T follicular helper cell (primary cell): Measurements from ENCODE around the gene LRRC45.
A peak's percentile ranks its signal among the peaks of the same experiment; 100 is the strongest.
"Not testable (repeated sequence)": the region's sequence is repeated elsewhere in the genome, so short reads cannot be mapped to it uniquely, and the experiment has no call there.

Experiments
- DNase-seq: peaks from one replicate; pipeline ENCODE4 v3.0.0-alpha.2; 2020; ENCODE audit warnings: low read depth

The LRRC45 gene

DNA sequence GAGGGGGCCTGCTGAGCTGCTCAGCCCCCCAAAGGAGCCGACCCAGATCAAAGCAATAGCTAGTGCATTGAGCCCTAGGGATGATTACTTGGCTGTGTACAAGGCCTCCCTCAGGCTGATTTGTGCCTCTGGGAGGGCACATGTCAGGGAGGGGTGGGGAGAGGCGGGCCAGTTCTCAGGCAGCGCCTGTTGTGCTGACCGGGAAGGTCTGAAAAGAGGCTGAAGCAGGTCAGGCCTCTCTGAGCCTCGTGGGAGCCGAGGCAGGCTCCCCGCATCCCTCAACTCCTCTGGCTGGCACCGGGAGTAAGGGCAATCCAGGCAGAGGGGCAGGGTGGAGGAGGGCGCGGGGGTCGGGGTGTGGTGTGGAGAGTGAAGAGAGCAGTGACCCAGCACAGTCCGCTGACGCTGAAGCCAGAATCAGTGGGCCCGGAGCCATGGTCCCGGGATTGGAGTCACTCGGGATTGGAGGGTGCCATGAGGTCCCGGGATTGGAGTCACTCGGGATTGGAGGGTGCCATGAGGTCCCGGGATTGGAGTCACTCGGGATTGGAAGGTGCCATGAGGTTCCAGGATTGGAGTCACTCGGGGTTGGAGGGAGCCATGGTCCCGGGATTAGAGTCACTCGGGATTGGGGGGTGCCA, 11.4 kb downstream of the LRRC45 start:
- DNase-seq, result no peak

- no peak for DNase-seq
Observed at GRCh38 chr17:82035488-82035887, 12.4 kb downstream of the LRRC45 start.

GRCh38 chr17:82035956-82036633, 13.0 kb downstream of the LRRC45 start:
- no peak for DNase-seq

DNA sequence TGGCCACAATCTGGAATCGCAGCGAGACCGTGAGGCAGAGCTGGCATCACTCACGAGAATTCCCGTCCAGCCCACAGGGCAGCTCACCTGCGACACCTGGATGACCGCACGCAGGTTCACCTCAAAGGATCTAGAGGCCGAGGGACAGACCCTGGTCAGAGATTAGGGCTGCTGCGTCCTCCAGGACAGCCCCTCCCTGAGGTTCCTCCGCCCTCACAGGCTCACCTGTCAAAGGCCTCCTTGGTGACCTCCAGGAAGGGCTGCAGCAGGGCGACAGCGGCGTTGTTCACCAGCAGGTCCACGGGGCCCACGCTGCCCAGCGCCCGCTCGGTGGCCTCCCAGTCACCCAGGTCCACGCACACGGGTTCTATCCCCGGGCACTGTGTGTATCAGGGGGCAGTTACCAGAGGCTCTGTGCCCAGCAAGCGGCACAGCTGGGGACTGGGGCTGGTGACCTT, 13.6 kb downstream of the LRRC45 start:
- DNase-seq, result no peak

DNA sequence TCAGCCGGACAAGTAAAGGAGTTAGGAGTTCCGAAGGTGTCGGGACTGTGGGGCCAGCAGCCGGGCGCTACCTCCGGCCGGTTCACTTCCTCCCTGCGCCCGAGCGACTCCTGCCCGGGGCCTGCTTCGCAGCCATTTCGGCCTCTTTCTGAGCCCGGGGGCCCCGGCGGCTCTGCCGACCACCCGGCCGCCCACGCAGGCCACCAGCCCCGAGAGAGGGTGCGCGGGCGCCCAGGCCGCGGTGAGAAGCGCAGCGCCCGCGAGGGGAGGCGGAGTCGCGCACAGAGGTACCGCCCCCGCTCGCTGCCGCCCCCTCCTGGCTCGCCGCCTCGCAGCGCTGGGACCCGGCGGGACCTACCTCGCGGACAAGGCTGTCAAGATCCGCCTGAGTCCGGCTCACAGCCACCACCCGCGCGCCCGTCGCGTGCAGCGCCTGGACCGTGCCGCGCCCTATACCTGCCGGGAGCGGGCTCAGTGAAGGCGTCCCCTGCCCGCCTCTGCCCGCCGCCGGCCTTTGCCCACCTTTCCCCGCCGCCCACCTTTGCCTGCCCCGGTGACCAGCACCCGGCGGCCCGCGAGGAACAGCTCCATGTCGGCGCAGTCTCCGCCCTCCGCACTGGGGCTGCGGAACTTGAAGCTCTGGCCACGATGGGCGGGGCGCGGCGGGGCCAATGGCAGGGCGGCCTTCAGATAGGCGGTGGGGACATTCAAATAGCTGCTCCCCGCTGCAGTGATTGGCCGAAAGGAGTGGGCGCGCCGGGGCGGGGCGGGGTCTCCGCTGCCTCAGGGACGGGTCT, 14.2 kb downstream of the LRRC45 start, which contains the start of gene DCXR:
TSS of gene DCXR (minus strand) at position 606 of the 797 bp plus-strand sequence. CDS start at position 591, 15 bp downstream.
- DNase-seq, result peak; percentile 88

DNA sequence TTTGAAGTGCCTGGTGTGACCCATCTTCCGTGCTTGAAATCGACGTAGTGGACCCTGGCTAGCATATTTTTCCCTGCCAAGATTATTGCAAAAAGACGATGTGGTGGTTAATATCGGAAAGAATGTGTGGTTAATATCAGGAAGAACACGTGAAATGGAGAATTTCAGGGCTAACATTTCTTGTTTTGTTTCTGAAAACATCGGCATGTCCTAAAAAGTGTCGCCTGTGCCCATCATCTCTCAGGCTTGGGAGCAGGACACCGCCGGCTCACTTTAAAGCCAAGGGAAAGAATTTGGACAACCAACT, 14.7 kb downstream of the LRRC45 start:
- no peak for DNase-seq

DNA sequence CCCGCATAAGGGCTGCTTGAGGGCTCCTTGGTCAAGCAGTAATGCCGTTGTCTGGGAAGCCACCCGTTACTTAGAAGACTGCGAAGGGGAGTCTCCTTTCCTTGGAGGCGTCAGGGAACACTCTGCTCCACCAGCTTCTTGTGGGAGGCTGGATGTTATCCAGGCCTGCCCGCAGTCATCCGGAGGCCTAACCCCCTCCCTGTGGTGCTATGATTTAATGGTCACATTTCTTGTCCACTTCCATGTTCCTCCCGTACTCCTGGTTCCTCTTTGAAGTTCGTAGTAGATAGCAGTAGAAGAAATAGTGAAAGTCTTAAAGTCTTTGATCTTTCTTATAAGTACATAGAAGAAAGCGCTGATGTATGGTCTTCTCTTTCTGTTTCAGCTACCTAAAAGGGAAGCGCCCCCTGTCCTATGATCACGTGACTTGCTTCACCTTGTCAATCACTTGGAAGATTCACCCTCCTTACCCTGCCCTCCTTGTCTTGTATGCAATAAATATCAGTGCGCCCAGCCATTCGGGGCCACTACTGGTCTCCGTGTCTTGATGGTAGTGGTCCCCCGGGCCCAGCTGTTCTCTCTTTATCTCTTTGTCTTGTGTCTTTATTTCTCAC, 15.8 kb downstream of the LRRC45 start:
- DNase-seq, result not testable (repeated sequence)

- no peak for DNase-seq
Observed at GRCh38 chr17:82039695-82040299, 16.7 kb downstream of the LRRC45 start.

DNA sequence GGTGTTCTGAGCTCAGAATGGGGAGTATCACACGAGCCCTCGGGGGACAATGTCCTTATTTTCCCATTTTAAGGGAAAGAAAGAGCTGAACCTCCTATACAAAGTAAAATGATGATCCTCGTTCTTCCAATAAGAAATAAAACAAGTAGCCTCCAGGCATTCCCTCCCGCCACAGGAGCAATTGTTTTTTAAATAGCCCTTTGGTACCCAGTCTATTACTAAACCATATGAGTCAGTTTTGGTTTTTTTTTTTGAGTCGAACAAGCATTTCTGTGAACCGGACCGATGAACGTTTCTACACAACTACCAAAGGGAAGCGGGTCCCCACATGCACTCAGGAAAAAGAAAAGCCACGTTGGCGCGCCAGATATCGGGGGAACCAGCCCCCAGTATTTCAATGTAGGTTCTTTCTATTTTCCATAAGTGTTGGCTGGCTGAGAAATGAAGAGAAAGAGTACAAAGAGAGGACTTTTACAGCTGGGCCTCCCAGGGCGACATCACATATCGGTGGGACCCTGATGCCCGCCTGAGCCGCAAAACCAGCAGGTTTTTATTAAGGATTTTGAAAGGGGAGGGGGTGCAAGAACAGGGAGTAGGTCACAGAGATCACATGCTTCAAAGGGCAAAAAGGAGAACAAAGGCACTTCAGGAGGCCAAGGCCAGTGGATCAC, 18.2 kb downstream of the LRRC45 start:
- DNase-seq, result no peak

DNA sequence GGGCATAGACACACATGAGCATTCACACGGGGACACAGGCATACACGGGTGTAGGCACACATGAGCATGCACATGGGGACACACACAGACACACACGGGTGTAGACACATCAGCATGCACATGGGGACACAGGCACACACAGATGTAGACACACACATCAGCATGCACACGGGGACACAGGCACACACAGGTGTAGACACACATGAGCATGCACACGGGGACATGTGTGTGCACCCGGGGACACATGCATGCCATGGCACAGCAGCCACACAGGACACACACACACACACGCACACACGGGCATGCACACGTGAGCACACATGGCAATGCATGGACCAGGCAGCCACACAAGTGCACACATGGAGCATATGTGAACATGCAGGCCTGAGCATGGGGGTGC, 19.5 kb downstream of the LRRC45 start:
- no peak for DNase-seq

GRCh38 chr17:82043507-82043906, 20.4 kb downstream of the LRRC45 start:
- no peak for DNase-seq

DNA sequence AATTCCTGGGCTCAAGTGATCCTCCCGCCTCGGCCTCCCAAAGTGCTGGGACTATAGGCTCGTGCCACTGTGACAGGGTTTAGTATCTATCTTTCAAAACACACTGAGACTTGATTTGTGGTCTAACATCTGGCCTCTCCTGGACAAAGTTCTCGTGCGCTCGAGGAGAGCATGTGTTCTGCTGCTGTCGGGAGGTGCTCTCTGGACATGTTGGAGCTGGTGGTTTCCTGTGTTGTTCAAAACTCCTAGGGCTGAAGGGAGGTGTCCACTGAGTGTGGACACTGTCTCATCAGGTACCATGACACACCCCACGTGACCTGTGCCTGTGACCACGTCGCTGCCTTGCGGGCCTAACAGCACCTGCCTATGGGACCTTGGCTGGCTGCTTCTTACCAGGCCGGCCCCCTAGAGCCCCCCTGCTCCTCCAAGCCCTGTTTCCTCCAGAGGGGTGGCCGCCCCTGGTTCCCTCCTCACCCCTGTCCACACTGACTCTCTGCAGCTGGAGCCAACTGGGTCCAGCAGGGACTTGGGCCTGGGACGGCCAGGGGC, 22.9 kb downstream of the LRRC45 start:
- DNase-seq, result no peak

GRCh38 chr17:82046903-82047302, 23.8 kb downstream of the LRRC45 start:
- no peak for DNase-seq

GRCh38 chr17:82047379-82047778, 24.3 kb downstream of the LRRC45 start:
- no peak for DNase-seq

DNA sequence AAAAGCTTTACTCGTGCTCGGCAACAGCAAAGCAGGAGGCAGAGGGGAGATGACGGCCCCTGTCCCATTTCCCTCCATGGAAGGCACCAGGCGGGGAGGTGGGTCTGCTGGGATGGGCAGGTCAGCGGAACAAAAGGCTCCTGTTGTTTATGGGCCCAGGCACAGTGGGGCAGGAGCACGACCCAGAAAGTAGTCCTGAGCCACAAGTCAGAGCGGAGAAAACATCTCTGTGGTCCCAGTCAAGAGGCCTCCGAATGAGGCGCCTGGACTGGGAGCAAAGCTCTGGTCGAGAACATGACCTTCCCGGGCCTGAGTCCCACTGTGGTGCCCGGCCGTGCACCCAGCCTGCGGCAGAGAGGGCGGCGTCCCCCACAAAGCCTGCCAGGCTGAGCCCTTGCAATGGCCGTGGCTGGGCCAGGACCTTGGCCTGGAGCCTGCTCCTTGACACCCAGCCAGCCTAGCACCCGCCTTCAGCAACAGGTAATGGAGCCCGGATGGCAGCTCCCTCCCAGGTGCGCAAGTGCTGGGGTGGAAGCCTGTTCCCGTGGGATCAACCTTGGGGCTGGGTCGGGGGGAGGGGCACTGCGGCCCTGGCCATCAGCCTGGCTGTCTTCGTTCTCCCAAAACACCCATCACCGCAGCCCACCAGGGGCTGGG, 24.9 kb downstream of the LRRC45 start:
- DNase-seq, result no peak

DNA sequence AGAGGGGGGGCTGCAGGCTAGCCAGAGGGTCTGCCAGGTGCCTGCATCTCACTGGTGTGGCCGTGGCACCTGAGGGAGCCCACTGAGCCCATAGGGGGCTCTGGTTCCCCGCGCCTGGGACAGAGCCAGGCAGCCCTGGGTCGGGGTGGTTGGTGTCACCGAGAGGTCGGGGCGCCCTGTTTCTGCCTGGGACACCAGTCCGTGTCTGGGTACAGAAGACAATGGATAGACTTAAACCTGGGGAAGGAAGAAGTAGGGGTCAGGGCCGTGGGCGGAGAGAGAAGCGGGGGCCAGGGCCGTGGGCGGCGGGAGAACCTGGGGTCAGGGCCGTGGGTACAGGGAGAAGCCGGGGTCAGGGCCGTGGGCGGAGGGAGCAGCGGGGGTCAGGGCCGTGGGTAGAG, 25.5 kb downstream of the LRRC45 start:
- no peak for DNase-seq

DNA sequence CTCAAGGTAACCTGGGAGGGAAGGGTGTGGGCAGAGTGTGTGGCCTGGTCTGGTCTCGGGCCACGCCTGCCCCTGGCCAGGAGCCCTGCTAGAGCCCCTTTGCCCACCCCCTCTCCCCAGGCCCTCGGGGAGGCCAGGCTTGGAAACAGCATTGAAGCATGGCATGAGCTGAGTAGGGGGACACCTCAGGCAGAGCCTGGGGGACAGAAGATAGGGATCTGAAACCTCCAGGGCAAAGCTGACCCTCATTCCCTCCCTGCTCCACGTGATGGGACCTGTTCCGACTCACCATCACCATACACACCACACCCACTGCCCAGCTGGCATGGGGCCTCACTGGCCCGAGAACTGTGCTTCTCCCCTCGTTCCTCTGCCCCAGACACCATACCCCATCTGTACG, 26.0 kb downstream of the LRRC45 start:
- no peak for DNase-seq

DNA sequence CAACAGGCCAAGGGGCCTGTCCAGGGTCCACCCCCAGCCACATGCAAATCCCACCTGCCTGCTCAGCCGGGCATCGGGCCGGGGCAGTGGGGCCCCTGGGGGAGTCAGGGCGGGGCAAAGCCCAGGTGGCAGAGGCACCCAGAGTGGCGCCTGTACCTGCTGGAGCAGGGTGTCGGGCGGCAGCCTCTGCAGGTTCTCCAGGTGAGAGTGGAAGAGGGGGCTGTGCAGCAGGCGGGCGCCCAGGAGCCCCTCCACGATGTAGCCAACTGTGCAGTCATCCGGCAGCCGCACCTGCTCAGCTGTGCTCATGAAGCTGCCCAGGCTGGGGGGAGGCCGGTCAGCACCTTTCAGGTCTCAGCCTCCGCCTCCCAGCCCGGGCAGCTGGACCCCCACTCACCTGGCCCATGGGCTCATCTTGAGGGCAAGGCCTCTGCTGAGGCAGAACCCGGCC, 26.4 kb downstream of the LRRC45 start:
- DNase-seq, result no peak

DNA sequence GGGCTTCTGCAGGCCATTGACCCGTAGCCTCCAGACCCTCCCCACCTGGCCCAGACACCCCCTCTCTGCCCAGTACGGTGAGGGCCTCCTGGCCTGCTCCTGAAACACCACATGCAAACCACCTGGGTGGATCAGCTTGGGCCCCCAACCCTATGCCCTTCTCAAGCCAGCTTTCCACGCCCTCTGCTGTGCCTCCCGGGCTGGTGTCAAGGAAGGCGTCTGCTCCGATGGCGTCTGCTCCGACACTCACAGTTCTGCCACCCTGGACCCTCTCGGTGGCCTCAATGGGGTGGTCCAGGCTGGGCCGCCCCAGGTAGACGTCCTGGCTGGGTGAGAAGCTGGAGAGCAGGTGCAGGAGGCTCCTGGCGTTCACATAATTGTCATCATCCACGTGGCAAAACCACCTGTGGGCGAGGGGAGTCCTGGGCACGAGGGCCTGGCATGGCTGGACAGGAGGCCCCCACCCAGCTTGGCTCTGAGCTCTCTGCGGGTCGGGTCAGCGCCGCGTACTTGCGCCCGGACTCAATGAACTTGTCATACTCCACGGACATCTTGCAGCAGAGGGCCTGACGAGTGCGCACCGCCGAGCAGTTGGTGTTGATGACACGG, 27.2 kb downstream of the LRRC45 start:
- no peak for DNase-seq
